H9 (cell line): ENCODE data around the gene DNHD1. TPM values are rescaled to one million over a fixed set of nuclear protein-coding genes. Genes with fewer than 3 reads are reported as not detected.

Experiments used
- DNase-seq: peaks from one replicate; pipeline ENCODE4 v3.0.0-alpha.2; 2017
- H2AFZ ChIP-seq: one replicate; pipeline ENCODE4 v1.6.1; 2013; ENCODE audit warnings: mild to moderate bottlenecking, low read length, control low read depth, moderate library complexity
- H2AK5ac ChIP-seq: 2 replicates; pipeline ENCODE4 v1.6.1; 2013; ENCODE audit warnings: low read length, control low read depth, mixed read lengths; ENCODE audit not compliant: insufficient read length
- H2BK120ac ChIP-seq: one replicate; pipeline ENCODE4 v1.6.1; 2013; ENCODE audit warnings: low read depth, mild to moderate bottlenecking, low read length, control low read depth, inconsistent platforms; ENCODE audit not compliant: poor library complexity, severe bottlenecking
- H2BK12ac ChIP-seq: 2 replicates; pipeline ENCODE4 v1.6.1; 2013; ENCODE audit warnings: low read length, control low read depth, mixed read lengths, low read depth; ENCODE audit not compliant: insufficient read length
- H2BK15ac ChIP-seq: 2 replicates; pipeline ENCODE4 v1.6.1; 2013; ENCODE audit warnings: low read depth, low read length, control low read depth
- H2BK20ac ChIP-seq: one replicate; pipeline ENCODE4 v1.6.1; 2013; ENCODE audit warnings: low read depth, mild to moderate bottlenecking, low read length, control low read depth, inconsistent platforms; ENCODE audit not compliant: poor library complexity, severe bottlenecking
- H2BK5ac ChIP-seq: 2 replicates; pipeline ENCODE4 v1.6.1; 2013; ENCODE audit warnings: low read length, control low read depth, mixed read lengths; ENCODE audit not compliant: insufficient read length
- H3K14ac ChIP-seq: 2 replicates; pipeline ENCODE4 v1.6.1; 2013; ENCODE audit warnings: low read length, control low read depth; ENCODE audit not compliant: insufficient read depth
- H3K18ac ChIP-seq: 2 replicates; pipeline ENCODE4 v1.6.1; 2013; ENCODE audit warnings: low read depth, mild to moderate bottlenecking, mixed read lengths, low read length, control low read depth; ENCODE audit not compliant: insufficient read length
- H3K23ac ChIP-seq: 2 replicates; pipeline ENCODE4 v1.6.1; 2013; ENCODE audit warnings: low read length, control low read depth, mixed read lengths, low read depth; ENCODE audit not compliant: insufficient read length
- H3K23me2 ChIP-seq: 2 replicates; pipeline ENCODE4 v1.6.1; 2013; ENCODE audit warnings: low read depth, mild to moderate bottlenecking, mixed read lengths, low read length, control low read depth; ENCODE audit not compliant: insufficient read length, poor library complexity, severe bottlenecking
- H3K27ac ChIP-seq: 2 replicates; pipeline ENCODE4 v1.5.1; 2013; ENCODE audit warnings: low read length, control low read depth, mixed read lengths, low read depth; ENCODE audit not compliant: insufficient read length
- H3K27me3 ChIP-seq: 2 replicates; pipeline ENCODE4 v1.6.1; 2013; ENCODE audit warnings: low read length, control low read depth, inconsistent platforms; ENCODE audit not compliant: insufficient read depth
- H3K4ac ChIP-seq: 2 replicates; pipeline ENCODE4 v1.6.1; 2013; ENCODE audit warnings: low read depth, mild to moderate bottlenecking, control low read depth, inconsistent platforms, low read length, moderate library complexity
- H3K4me1 ChIP-seq: 2 replicates; pipeline ENCODE4 v1.6.1; 2013; ENCODE audit warnings: low read length, control low read depth, inconsistent platforms; ENCODE audit not compliant: insufficient read depth
- H3K4me2 ChIP-seq: 2 replicates; pipeline ENCODE4 v1.6.1; 2013; ENCODE audit warnings: low read length, control low read depth, mixed read lengths; ENCODE audit not compliant: insufficient read length, insufficient read depth
- H3K56ac ChIP-seq: 2 replicates; pipeline ENCODE4 v1.6.1; 2013; ENCODE audit warnings: low read depth, mild to moderate bottlenecking, mixed read lengths, low read length, control low read depth; ENCODE audit not compliant: insufficient read length
- H3K79me1 ChIP-seq: 2 replicates; pipeline ENCODE4 v1.6.1; 2013; ENCODE audit warnings: low read depth, mild to moderate bottlenecking, moderate library complexity, low read length, control low read depth, inconsistent platforms; ENCODE audit not compliant: insufficient read depth, poor library complexity, severe bottlenecking
- H3K79me2 ChIP-seq: 2 replicates; pipeline ENCODE4 v1.6.1; 2013; ENCODE audit warnings: low read length, control low read depth, inconsistent platforms; ENCODE audit not compliant: insufficient read depth
- H3K9ac ChIP-seq: 2 replicates; pipeline ENCODE4 v1.6.1; 2013; ENCODE audit warnings: low read length, control low read depth, mixed read lengths; ENCODE audit not compliant: insufficient read length; ENCODE audit errors: extremely low read depth
- H3K9me3 ChIP-seq: one replicate; pipeline ENCODE4 v1.6.1; 2013; ENCODE audit warnings: low read depth, low read length, inconsistent platforms; ENCODE audit not compliant: control insufficient read depth
- H3T11ph ChIP-seq: one replicate; pipeline ENCODE4 v1.6.1; 2013; ENCODE audit warnings: mild to moderate bottlenecking, low read length, control low read depth, inconsistent platforms
- H4K20me1 ChIP-seq: one replicate; pipeline ENCODE4 v1.6.1; 2013; ENCODE audit not compliant: control insufficient read depth, insufficient read length, insufficient read depth
- H4K5ac ChIP-seq: 2 replicates; pipeline ENCODE4 v1.6.1; 2013; ENCODE audit warnings: low read depth, mild to moderate bottlenecking, mixed read lengths, low read length, control low read depth; ENCODE audit not compliant: insufficient read length
- H4K8ac ChIP-seq: replicated peaks from 2 replicates; pipeline ENCODE4 v1.6.1; 2013; ENCODE audit warnings: low read length, control low read depth, mixed read lengths, low read depth; ENCODE audit not compliant: insufficient read length
- H4K91ac ChIP-seq: 2 replicates; pipeline ENCODE4 v1.6.1; 2013; ENCODE audit warnings: low read depth, mild to moderate bottlenecking, moderate library complexity, mixed read lengths, low read length, control low read depth; ENCODE audit not compliant: insufficient read length
- H3K27ac Mint-ChIP-seq, 3 experiments: 2 replicates in 2 of 3; 3 replicates in 1 of 3; pipeline ENCODE4 v1.8.0; 2020 to 2021; ENCODE audit warnings: mixed read lengths in 3 of 3, mild to moderate bottlenecking in 1 of 3, moderate library complexity in 1 of 3
- H3K27me3 Mint-ChIP-seq: 2 replicates; pipeline ENCODE4 v1.8.0; 2021; ENCODE audit warnings: low read depth, mild to moderate bottlenecking, moderate library complexity, mixed read lengths
- H3K36me3 Mint-ChIP-seq, 3 experiments: 2 replicates in 2 of 3; 3 replicates in 1 of 3; pipeline ENCODE4 v1.8.0; 2020 to 2021; ENCODE audit warnings: low read depth in 3 of 3, mixed read lengths in 3 of 3; ENCODE audit not compliant: insufficient read depth in 1 of 3
- H3K4me1 Mint-ChIP-seq, 2 experiments: 2 replicates each; pipeline ENCODE4 v1.8.0; 2020; ENCODE audit warnings: mixed read lengths in 2 of 2
- H3K4me3 Mint-ChIP-seq, 2 experiments: 2 replicates in 1 of 2; 3 replicates in 1 of 2; pipeline ENCODE4 v1.8.0; 2020 to 2021; ENCODE audit warnings: mild to moderate bottlenecking in 2 of 2, mixed read lengths in 2 of 2, moderate library complexity in 1 of 2
- H3K9me3 Mint-ChIP-seq, 2 experiments: 2 replicates in 1 of 2; 3 replicates in 1 of 2; pipeline ENCODE4 v1.8.0; 2020; ENCODE audit warnings: mild to moderate bottlenecking in 2 of 2, mixed read lengths in 2 of 2, moderate library complexity in 1 of 2
- WGBS: extraction: QIAGEN DNeasy Blood & Tissue Kit; methylation state at CpG from one replicate; pipeline ENCODE4 v1.1.7; 2013; ENCODE audit warnings: missing lambda C conversion rate, low lambda C conversion rate, mixed read lengths; ENCODE audit not compliant: insufficient read length; ENCODE audit errors: extremely low coverage; 5-methylcytosine and 5-hydroxymethylcytosine counted together
- total RNA-seq: library from RNA; stranded (reverse); gene quantifications from 2 replicates; pipeline ENCODE4 v1.2.1, GENCODE V29; 2021
- TF ChIP-seq, protein P1 (sequence below): fragments of 200-600 bp; sonication (generic); conservative IDR thresholded peaks from 3 replicates; pipeline ENCODE4 v1.8.0; 2021; ENCODE audit warnings: antibody characterized with exemption, mild to moderate bottlenecking

The DNHD1 gene
- total RNA-seq, 1 experiment from 2014 or later, result 3.5 TPM

DNA sequence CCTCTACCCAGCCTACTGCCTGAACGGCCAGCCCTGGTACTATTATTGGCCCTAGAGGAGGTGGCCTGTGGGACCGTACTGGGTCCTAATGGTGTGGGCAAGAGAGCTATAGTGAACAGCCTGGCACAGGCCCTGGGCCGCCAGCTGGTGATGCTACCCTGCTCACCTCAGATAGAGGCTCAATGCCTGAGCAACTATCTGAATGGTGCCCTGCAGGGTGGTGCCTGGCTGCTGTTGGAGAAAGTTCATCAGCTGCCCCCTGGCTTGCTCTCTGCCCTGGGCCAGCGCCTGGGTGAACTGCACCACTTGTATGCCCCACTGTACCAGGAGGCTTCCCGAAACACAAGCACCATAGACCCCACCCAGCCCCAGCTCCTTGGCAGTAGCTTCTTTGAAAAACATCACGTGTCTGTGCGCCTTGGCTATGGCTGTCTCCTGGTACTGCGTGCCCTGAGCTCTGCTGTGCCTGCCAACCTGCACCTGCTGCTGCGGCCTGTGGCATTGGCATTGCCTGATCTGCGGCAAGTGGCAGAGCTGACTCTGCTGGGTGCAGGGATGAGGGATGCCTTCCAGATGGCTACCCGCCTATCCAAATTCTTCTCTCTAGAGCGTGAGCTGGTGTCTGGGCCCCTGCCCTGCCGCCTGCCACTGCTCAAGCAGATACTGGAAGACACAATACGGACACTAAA is 49.0 kb downstream of the DNHD1 start:
- Histone ChIP-seq H3K4me1 (no peaks in the 10 kb centered on the region), H3K79me1 (no peaks in the 10 kb centered on the region), H2AK5ac (no peak overlapping the region), H3K4me2 (no peak overlapping the region), H3K27me3 (no peaks in the 10 kb centered on the region), H3K79me2 (no peaks in the 10 kb centered on the region), H4K20me1 (no peaks in the 10 kb centered on the region), H3K14ac (no peak overlapping the region), H2BK20ac (no peak overlapping the region), H3K23me2 (no peaks in the 10 kb centered on the region), H2BK120ac (no peak overlapping the region), H2BK15ac (no peak overlapping the region), H3K4ac (no peak overlapping the region), H4K8ac (no peak overlapping the region), H4K91ac (no peak overlapping the region), H3K18ac (no peak overlapping the region), H2BK5ac (no peak overlapping the region), H2AFZ (no peak overlapping the region), H3K23ac (no peak overlapping the region), H3T11ph (no peak overlapping the region), H3K27ac (no peak overlapping the region), H3K56ac (no peak overlapping the region), H3K9me3 (no peaks in the 10 kb centered on the region), H3K9ac (no peak overlapping the region), H4K5ac (no peak overlapping the region), H2BK12ac (no peak overlapping the region)
- H3K4me1 Mint-ChIP-seq, result no peaks in the 10 kb centered on the region
- DNase-seq, result peak; percentile 23
- TF ChIP-seq, protein P1, sequence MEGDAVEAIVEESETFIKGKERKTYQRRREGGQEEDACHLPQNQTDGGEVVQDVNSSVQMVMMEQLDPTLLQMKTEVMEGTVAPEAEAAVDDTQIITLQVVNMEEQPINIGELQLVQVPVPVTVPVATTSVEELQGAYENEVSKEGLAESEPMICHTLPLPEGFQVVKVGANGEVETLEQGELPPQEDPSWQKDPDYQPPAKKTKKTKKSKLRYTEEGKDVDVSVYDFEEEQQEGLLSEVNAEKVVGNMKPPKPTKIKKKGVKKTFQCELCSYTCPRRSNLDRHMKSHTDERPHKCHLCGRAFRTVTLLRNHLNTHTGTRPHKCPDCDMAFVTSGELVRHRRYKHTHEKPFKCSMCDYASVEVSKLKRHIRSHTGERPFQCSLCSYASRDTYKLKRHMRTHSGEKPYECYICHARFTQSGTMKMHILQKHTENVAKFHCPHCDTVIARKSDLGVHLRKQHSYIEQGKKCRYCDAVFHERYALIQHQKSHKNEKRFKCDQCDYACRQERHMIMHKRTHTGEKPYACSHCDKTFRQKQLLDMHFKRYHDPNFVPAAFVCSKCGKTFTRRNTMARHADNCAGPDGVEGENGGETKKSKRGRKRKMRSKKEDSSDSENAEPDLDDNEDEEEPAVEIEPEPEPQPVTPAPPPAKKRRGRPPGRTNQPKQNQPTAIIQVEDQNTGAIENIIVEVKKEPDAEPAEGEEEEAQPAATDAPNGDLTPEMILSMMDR, result no peak
- H3K4me3 Mint-ChIP-seq, result no peak overlapping the region
- H3K36me3 Mint-ChIP-seq, result peaks cover 0 to 4% (median 0%) of the 10 kb centered on the region in 3 experiments; a peak in 1 of 7 replicates
- no CpG with 5 or more reads among the region's 14 CpGs for WGBS
- H3K27me3 Mint-ChIP-seq, result no peaks in the 10 kb centered on the region
- H3K27ac Mint-ChIP-seq, result no peak overlapping the region
- no peaks in the 10 kb centered on the region for H3K9me3 Mint-ChIP-seq
